GM21526 (cell line): ENCODE data around the gene DDRGK1.
A peak's percentile ranks its signal among the peaks of the same experiment; 100 is the strongest.

Experiments used
- ATAC-seq: cut with Tn5 transposase; IDR thresholded peaks from one replicate; pipeline ENCODE4 v1.9.1; 2021; ENCODE audit warnings: moderate library complexity; ENCODE audit not compliant: unreplicated experiment, low FRiP score

DDRGK1 gene

GRCh38 chr20:3204124-3204794 lies at the start of gene DDRGK1:
Gene DDRGK1 (minus strand): TSS chr20:3204682. CDS start chr20:3204627, 55 bp downstream.
- ATAC-seq = peak; percentile 76

- ATAC-seq = no peak
These were observed 47.3 kb upstream of the DDRGK1 start for GRCh38 chr20:3251806-3252205.

GRCh38 chr20:3250091-3250504 lies 45.6 kb upstream of the DDRGK1 start:
- ATAC-seq = no peak

GRCh38 chr20:3248993-3249347 lies 44.5 kb upstream of the DDRGK1 start:
- ATAC-seq = no peak

GRCh38 chr20:3248167-3248992 lies 43.9 kb upstream of the DDRGK1 start:
- no peak for ATAC-seq

- ATAC-seq = no peak
These were observed 43.2 kb upstream of the DDRGK1 start for GRCh38 chr20:3247638-3248037.

GRCh38 chr20:3246682-3247081 lies 42.2 kb upstream of the DDRGK1 start:
- ATAC-seq = no peak

GRCh38 chr20:3245711-3246110 lies 41.2 kb upstream of the DDRGK1 start:
- ATAC-seq = no peak

- no peak for ATAC-seq
These were observed 40.7 kb upstream of the DDRGK1 start for GRCh38 chr20:3245156-3245555.

GRCh38 chr20:3244613-3245012 lies 40.1 kb upstream of the DDRGK1 start:
- no peak for ATAC-seq

- ATAC-seq = no peak
These were observed 39.4 kb upstream of the DDRGK1 start for GRCh38 chr20:3243718-3244358.

- ATAC-seq = no peak
These were observed 37.8 kb upstream of the DDRGK1 start for GRCh38 chr20:3242172-3242692.

- no peak for ATAC-seq
These were observed 36.4 kb upstream of the DDRGK1 start for GRCh38 chr20:3240776-3241363.

GRCh38 chr20:3239867-3240775 lies 35.6 kb upstream of the DDRGK1 start:
- no peak for ATAC-seq

- ATAC-seq = no peak
These were observed 34.8 kb upstream of the DDRGK1 start, which contains the start of gene SLC4A11 for GRCh38 chr20:3239026-3239866. Gene SLC4A11 (minus strand): TSS chr20:3239190. CDS start chr20:3239137, 53 bp downstream.

- ATAC-seq = no peak
These were observed 34.1 kb upstream of the DDRGK1 start for GRCh38 chr20:3238616-3239025.

GRCh38 chr20:3237958-3238615 lies 33.6 kb upstream of the DDRGK1 start:
- no peak for ATAC-seq
